K562 (cell line): ENCODE results near the gene FAM169A.

Experiments used
- NBN ChIP-seq: fragments of 450-650 bp; IDR thresholded peaks from 2 replicates; pipeline ENCODE4 v1.6.1; 2016; ENCODE audit warnings: low read depth, mild to moderate bottlenecking
- ZNF512 ChIP-seq: IDR thresholded peaks from 2 replicates; pipeline ENCODE4 v1.6.1; 2016; ENCODE audit warnings: missing genetic modification characterization, missing compliant biosample characterization

DNA sequence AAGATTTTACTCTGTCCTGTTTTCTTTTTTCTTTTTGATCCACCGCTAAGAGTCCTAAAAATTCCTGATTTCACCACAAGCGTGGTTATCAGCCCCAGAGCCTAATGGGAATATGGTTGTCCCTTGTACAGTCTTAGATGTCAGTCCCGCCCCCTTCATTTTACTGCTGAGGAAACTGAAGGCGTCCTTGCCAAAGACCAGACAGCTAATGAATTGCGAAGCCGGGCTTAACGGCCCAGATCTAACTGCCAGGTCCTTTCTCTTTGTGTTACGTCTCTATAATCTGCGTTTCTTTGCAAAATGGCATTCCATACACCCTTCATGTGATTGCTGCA, 98.6 kb downstream of the FAM169A start:
- no peak for TF ChIP-seq ZNF512
- no peak for TF ChIP-seq NBN
